Pancreas (tissue), 10 donors: Measurements from ENCODE around the gene PKIG. TPM values are rescaled to one million over a fixed set of nuclear protein-coding genes. Genes with fewer than 3 reads are reported as not detected.
"Not testable (repeated sequence)": the region's sequence is repeated elsewhere in the genome, so short reads cannot be mapped to it uniquely, and the experiment has no call there.

ENCODE experiments used
- ATAC-seq, 4 donors: fragments of 200-7000 bp; cut with Tn5 transposase; one replicate each; pipeline versions ENCODE4 v1.8.0 to v1.9.1; 2020; ENCODE audit warnings: mild to moderate bottlenecking in 4 of 4, moderate library complexity in 4 of 4
- DNase-seq, 6 donors: peaks; one replicate each; pipeline ENCODE4 v3.0.0-alpha.2; 2020
- FAIRE-seq: peaks from 2 replicates; lab custom pipeline; 2012; peaks lifted over from hg19 to GRCh38; lab: Jason Lieb, UNC
- H3K27ac ChIP-seq, 4 donors: fragments of 200-600 bp; sonication (generic); 1 replicate in 3 of 4; 2 replicates in 1 of 4; pipeline versions ENCODE4 v1.5.0 to v1.8.0; 2020
- H3K27me3 ChIP-seq, 4 donors: fragments of 200-600 bp; one replicate each; pipeline ENCODE4 v1.8.0; 2021
- H3K36me3 ChIP-seq, 3 donors: fragments of 200-600 bp; sonication (generic) in 1 of 3; one replicate each; pipeline versions ENCODE4 v1.5.0 to v1.8.0; 2020 to 2021
- H3K4me1 ChIP-seq, 3 donors: fragments of 200-600 bp; one replicate each; pipeline ENCODE4 v1.8.0; 2021
- H3K4me3 ChIP-seq, 4 donors: fragments of 200-600 bp; sonication (generic) in 2 of 4; one replicate each; pipeline versions ENCODE4 v1.5.0 to v1.8.0; 2020 to 2021
- H3K9me3 ChIP-seq, 4 donors: fragments of 200-600 bp; one replicate each; pipeline ENCODE4 v1.8.0; 2021
- CTCF ChIP-seq, 4 donors: fragments of 200-600 bp; sonication (generic) in 3 of 4; IDR thresholded peaks; one replicate each; pipeline versions ENCODE4 v1.5.0 to v1.8.0; 2021; ENCODE audit warnings: antibody characterized with exemption in 4 of 4
- WGBS, 2 donors: extraction: QIAGEN DNeasy Blood & Tissue Kit; methylation state at CpG; one replicate each; pipeline ENCODE4 v1.1.7; 2013; 5-methylcytosine and 5-hydroxymethylcytosine counted together
- intact Hi-C, 3 donors: fragments of 100-400 bp; cut with DNase I; formaldehyde crosslinking; loops; one replicate each; pipeline versions ENCODE4 v1.11.1 to v1.14.2; 2022
- polyA plus RNA-seq, 2 donors: library from polyadenylated mRNA; stranded (reverse); fragments of 200-250 nt; gene quantifications; one replicate each; pipeline ENCODE4 v1.2.3, GENCODE V29; 2013
- total RNA-seq, 6 donors: library from RNA; stranded (reverse); fragmentation: NEBNext Ultra II Directional in 4 of 6; extraction: Animal tissue kit (Norgen Biotek cat#: 25700) in 4 of 6; gene quantifications; one replicate each; pipeline versions ENCODE4 v1.2.1 to v1.2.4, GENCODE V29; 2021 to 2023
- donor health status: healthy with polysubstance abuse.
- donor health status: DM: no; HTN: no; CAD: no; lungs with moderate emphysema.
- donor health status: DM: no; HTN: no; CAD: no.
- donor health status: control.
- donor health status: control.
- donor health status: Bipolar disorder and iron deficiency.
- donor health status: DM: yes; HTN: yes; CAD: no.
- donor health status: DM: no; HTN: no; CAD: no.
- donor health status: DM: no; HTN: no; CAD: no.
- donor health status: DM: yes; HTN: yes; CAD: no.

PKIG gene
- total and polyA plus RNA-seq, 8 donors: 10.6 to 40.2 (median 13.1) TPM

GRCh38 chr20:44650771-44651433, 68.5 kb downstream of the PKIG start:
- WGBS, 2 donors: 45 to 52% methylated on average over 24 of the region's 24 CpGs
- Histone ChIP-seq H3K36me3 (no peaks in the 10 kb centered on the region), H3K4me3 (peak overlapping the region; percentile 69 to 86 (median 79)), H3K27ac (no peak overlapping the region), H3K4me1 (peaks cover 0 to 5% (median 0%) of the 10 kb centered on the region in 3 donors), H3K27me3 (no peaks in the 10 kb centered on the region), H3K9me3 (no peaks in the 10 kb centered on the region)
- DNase-seq (peak in 2 of 6 donors; percentile 32 to 40), FAIRE-seq (no peak), ATAC-seq (peak in 3 of 4 donors; percentile 2 to 7 (median 2))
- intact Hi-C loops: no loop called here
- TF ChIP-seq CTCF (IDR thresholded peaks at IDR 0.05): no peak

- 0 to 1% methylated on average over 9 to 33 of the region's 33 CpGs for WGBS, 2 donors
- no peaks in the 10 kb centered on the region for H3K27me3 ChIP-seq
- TF ChIP-seq CTCF (IDR thresholded peaks at IDR 0.05): no peak
- FAIRE-seq (no peak), DNase-seq (no peak), ATAC-seq (no peak)
- H3K36me3 ChIP-seq: no peaks in the 10 kb centered on the region
- intact Hi-C loops: no loop called here
- peak overlapping the region; percentile 69 to 86 (median 79) for H3K4me3 ChIP-seq
- H3K27ac ChIP-seq: no peak overlapping the region
- H3K9me3 ChIP-seq: no peaks in the 10 kb centered on the region
- H3K4me1 ChIP-seq: peaks cover 0 to 5% (median 0%) of the 10 kb centered on the region in 3 donors
Observed at GRCh38 chr20:44651434-44651683, 69.0 kb downstream of the PKIG start.

GRCh38 chr20:44651684-44652423, 69.5 kb downstream of the PKIG start, which contains the start of gene ADA:
TSS of gene ADA (minus strand) at chr20:44651699. CDS start at chr20:44651607, 92 bp downstream.
- no peak for TF ChIP-seq CTCF (IDR thresholded peaks at IDR 0.05)
- H3K9me3 ChIP-seq: no peaks in the 10 kb centered on the region
- peak; percentile 87 to 94 (median 90) for ATAC-seq
- H3K4me3 ChIP-seq: peak within 1 kb of the TSS; percentile 69 to 86 (median 79)
- peak in 5 of 6 donors; percentile 52 to 89 (median 57) for DNase-seq
- peaks cover 0 to 5% (median 0%) of the 10 kb centered on the region in 3 donors for H3K4me1 ChIP-seq
- WGBS, 2 donors: 1% methylated on average over 51 to 68 of the region's 68 CpGs
- no peak for FAIRE-seq
- H3K27me3 ChIP-seq: no peaks in the 10 kb centered on the region
- peak within 1 kb of the TSS in 2 of 4 donors; percentile 50 to 67 for H3K27ac ChIP-seq
- intact Hi-C loops: no loop called here
- H3K36me3 ChIP-seq: no peaks in the 10 kb centered on the region

GRCh38 chr20:44653546-44653945, 71.2 kb downstream of the PKIG start:
- FAIRE-seq (no peak), DNase-seq (no peak), ATAC-seq (no peak)
- intact Hi-C loops: no loop called here
- no peak for TF ChIP-seq CTCF (IDR thresholded peaks at IDR 0.05)
- Histone ChIP-seq H3K36me3 (no peaks in the 10 kb centered on the region), H3K27ac (no peak overlapping the region), H3K9me3 (no peaks in the 10 kb centered on the region), H3K4me3 (no peak overlapping the region), H3K27me3 (no peaks in the 10 kb centered on the region), H3K4me1 (peaks cover 0 to 5% (median 0%) of the 10 kb centered on the region in 3 donors)
- WGBS, 2 donors: 87 to 96% methylated on average over 2 of the region's 2 CpGs

- 97% methylated on average over 5 of the region's 5 CpGs for WGBS, 2 donors
- ATAC-seq, H3K27ac ChIP-seq, H3K27me3 ChIP-seq, H3K4me1 ChIP-seq, DNase-seq, H3K36me3 ChIP-seq, FAIRE-seq, intact Hi-C loops, H3K4me3 ChIP-seq, H3K9me3 ChIP-seq: not testable (repeated sequence)
Observed at GRCh38 chr20:44654210-44654609, 71.8 kb downstream of the PKIG start.
